ENCODE data around the gene KNTC1.

GRCh38 chr12:122635471-122635870 lies 108.4 kb downstream of the KNTC1 start:
- TF ChIP-seq POLR2AphosphoS5 (IDR thresholded peaks at IDR 0.05; ENCODE audit: low read depth, low read length), result no peak
- no peak for TF ChIP-seq REST (IDR thresholded peaks at IDR 0.05; ENCODE audit: insufficient read depth in 1 of 2, low read depth in 2 of 2, low read length in 2 of 2)
- no peak for TF ChIP-seq TAF1 (IDR thresholded peaks at IDR 0.05; ENCODE audit: borderline replicate concordance, insufficient read depth, low read length)

Data from PFSK-1 (cell line).